HT1080 (cell line): Measurements from ENCODE around the gene ZBTB39. TPM values are rescaled to one million over a fixed set of nuclear protein-coding genes. Genes with fewer than 3 reads are reported as not detected.
"Not testable (repeated sequence)": the region's sequence is repeated elsewhere in the genome, so short reads cannot be mapped to it uniquely, and the experiment has no call there.

Source experiments
- DNase-seq: peaks from one replicate; pipeline ENCODE4 v3.0.0-alpha.2; 2015; ENCODE audit warnings: low read depth
- polyA plus RNA-seq, 2 experiments: library from polyadenylated mRNA; depleted of rRNA; stranded (reverse); fragments of >200 nt; gene quantifications; 2 replicates each; pipeline ENCODE4 v1.2.3, GENCODE V29; 2015
- total RNA-seq: library from RNA; depleted of rRNA; stranded (reverse); fragments of >200 nt; shearing (Covaris generic); gene quantifications from 2 replicates; pipeline ENCODE4 v1.2.3, GENCODE V29; 2014; rRNA removed

Gene ZBTB39
- total RNA-seq: 5.0 and 6.9 TPM in 2 replicates
- polyA plus RNA-seq (2015; cell fraction: cytosol; rRNA removed): 5.0 and 6.0 TPM in 2 replicates
- 8.3 and 9.0 TPM in 2 replicates for polyA plus RNA-seq (2015; cell fraction: nucleus; rRNA removed)

DNA sequence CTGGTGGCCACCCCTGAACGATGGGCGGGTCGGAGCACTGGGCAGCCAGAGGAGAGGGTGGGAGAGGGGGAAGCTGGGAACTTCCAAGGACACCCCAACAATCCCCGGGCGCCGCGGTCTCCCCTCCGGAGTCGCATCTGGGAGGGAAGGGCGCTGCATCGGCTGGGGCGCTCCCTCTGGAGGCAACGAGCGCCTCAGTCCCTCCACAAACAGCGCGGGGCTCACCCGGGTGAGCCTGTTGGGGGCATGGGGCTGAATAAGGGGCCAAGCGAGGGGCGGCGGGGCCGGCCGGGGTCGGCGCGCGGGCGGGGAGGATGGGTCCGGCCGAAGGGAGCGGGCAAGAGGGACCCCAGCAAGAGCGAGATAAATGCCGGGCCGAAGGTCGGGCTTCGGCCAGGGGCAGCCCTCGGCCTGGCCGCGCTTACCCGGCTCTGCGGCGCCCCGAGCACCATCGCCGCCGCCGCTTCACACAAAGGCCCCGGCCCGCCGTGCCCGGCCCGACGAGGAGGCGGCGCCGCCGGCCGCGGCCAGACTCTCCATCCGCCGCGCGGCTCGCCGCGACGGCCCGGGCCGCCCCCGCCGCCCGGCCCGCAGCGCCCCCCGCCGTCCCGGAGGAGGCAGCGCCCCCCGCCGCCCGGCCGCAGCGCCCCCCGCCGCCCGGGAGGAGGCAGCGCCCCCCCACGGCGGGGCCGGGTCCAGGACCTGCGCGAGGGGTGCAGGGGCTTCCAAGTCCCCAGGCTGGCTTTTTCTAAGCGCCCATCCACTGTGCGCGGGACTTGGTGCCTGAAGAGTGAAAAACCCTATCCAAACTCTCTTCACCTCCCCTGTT is at the start of gene ZBTB39:
Gene ZBTB39 (minus strand): TSS at position 567 of the 829 bp plus-strand sequence. CDS start 1,629 bp downstream, outside the sequence.
- DNase-seq: no peak

DNA sequence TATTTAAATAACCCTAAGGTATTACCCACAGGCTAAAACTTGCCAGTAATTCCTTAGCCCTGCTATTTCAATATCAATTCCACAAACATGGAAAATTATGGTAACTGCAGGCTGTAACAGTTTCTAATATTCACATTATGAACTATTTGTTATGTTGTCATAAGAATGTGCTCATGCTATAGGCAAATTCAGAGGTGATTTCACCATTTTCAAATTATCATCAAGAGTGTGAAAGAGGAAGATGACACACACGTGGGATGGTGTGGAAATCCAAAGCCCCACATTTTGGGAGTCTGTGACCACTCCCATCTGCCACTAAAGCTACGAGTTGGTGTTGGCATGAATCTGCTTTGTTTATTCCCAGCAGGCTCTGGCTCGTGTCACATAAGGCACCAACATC is 49.5 kb upstream of the ZBTB39 start:
- no peak for DNase-seq

DNA sequence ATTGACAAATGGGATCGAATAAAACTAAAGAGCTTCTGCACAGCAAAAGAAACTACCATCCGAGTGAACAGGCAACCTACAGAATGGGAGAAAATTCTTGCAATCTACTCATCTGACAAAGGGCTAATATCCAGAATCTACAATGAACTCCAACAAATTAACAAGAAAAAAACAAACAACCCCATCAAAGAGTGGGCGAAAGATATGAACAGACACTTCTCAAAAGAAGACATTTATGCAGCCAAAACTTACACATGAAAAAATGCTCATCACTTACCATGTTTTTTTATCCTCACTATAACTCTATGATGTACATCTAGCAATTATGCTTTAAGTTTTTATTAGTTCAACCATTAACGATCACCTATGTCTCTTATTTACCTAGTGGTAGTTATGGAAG is 47.6 kb upstream of the ZBTB39 start:
- DNase-seq: not testable (repeated sequence)

GRCh38 chr12:57053146-57053545 is 46.8 kb upstream of the ZBTB39 start:
- DNase-seq: not testable (repeated sequence)

DNA sequence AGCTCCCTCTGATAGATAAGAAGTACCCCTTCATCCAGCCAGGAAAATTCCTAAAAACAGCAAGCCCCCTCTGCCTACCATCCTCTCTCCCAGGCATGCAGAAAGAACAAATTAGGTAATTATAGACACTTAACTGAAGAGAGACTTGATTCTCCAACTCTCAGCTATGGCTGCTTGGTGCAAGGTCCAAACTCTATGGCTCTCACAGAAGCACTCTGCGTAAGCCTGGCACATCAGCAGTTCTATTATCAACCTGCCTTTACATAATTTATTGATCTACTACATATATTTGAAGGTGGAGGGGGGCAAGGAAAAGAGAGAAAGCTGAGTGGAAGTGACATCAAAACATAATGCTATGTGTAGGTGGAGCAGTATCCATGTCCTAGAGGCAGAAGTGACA is 44.7 kb upstream of the ZBTB39 start:
- no peak for DNase-seq

DNA sequence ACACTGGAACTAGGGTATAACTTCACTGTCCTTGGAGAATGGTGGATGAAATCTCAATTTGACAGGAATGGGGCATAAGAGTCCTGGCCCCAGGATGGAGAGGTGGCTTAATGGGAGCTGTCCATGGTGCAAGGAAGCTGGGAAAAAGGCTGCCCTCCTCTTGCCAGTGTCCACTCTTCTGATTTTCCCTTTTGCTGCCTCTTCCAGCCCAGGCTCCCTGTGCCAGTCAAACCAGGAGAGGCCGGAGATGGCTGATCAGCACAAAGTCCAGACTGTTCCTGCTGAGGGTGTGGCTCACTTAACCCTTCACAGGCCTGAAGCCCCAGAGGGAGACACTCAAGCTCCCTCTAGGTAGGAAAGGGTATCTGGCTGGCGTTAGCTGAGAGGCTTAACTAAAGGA is 43.5 kb upstream of the ZBTB39 start, which contains the start of gene MYO1A:
Gene MYO1A (minus strand): TSS at position 240 of the 400 bp plus-strand sequence. CDS start 1,806 bp downstream, outside the sequence.
- DNase-seq: no peak

DNA sequence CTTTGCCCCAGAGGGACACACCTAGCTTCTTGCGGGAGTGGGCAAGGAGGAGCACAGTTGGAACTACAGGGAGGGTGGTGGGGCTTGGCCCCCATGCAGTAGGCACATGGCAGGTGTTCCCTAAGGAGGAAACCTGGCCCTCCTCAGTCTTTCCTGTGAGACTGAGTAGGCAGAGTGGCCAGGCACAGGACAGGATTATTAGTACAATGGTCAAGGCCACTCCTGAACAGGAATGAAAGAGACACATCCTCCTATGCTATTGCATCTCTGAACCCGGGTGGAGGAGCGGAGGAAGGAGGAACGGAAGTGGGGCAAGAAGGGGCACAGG is 42.7 kb upstream of the ZBTB39 start:
- DNase-seq: no peak

- no peak for DNase-seq
These were observed 42.2 kb upstream of the ZBTB39 start for GRCh38 chr12:57048423-57049118.

- no peak for DNase-seq
These were observed 41.6 kb upstream of the ZBTB39 start for GRCh38 chr12:57047981-57048380.

DNA sequence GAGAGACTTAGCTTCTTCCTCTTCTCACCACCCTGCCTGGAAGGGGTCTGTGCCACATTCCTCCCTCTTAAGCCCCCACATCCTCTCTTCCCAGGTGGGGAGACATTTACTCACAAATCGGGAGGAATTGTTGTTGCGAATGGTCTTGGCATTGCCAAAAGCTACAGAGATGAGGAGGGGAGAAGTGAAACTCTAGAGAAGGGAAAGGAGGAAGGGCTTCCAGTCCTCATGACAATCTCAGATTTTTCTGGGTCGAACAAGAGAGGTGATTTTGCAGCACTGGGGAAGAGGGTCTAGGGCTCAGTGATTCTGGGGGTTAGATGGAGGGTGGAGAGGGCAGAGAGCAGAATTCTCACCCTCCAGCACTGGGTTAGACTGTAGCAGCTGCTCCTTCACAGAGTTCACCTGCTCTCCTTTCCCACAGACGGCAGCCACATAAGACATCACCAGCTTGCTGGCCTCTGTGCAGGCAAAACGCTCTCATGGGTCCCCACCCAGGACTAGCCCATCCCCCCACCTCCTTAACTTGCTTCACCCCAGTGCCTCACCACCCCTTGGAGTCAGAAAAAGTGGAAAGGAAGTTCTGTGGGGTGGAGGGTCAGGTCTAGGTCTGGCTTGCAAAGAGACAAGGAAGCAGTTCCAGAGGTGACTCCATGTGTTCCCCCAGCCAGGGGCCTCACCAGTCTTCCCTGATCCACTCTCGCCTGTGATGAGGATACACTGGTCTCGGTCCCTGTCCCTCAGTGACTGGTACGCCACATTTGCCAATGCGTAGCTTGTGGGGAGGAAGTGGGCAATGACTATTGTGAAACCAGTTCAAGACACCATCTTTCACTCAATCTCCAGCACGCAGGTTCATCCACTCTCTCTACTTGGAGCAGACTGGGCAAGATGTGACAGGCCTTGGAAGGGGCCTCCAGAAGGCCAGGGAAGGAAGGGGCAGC is 40.9 kb upstream of the ZBTB39 start:
- DNase-seq: no peak

DNA sequence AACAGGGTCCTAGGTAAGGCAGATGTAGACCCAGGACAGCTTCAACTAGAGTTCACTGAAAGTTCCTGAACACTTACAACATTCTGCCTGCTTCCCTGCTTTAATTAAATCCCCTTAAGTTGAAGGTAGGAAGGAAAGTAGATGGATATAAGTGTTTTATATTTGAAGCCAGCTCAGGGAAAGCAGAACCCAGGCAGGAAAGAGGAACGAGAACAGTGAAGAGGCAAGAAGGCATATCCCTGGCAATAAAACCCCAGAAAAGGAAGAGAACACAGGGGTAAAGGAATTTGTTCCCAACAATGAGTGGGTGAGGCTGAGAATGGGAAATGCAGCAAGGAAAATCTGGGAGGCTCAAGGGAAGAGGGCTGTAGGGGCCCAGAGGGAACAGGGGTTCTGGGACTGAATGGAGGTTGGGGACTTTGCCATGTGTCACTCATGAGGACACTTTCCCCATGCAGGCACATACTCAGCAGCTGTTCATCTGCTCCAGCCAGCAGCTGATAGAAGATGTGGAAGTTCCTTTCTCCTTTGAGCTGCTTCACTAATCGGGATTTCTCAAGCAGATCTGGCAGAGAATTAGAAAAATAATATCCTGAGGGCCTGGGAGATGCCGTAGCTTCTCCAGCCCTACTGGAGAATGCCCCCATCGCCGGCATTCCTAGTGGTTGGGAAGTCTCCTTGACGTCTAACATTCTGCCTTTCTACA is 39.9 kb upstream of the ZBTB39 start:
- no peak for DNase-seq

- DNase-seq: no peak
These were observed 38.5 kb upstream of the ZBTB39 start for GRCh38 chr12:57044889-57045288.

GRCh38 chr12:57044468-57044867 is 38.1 kb upstream of the ZBTB39 start:
- DNase-seq: no peak

DNA sequence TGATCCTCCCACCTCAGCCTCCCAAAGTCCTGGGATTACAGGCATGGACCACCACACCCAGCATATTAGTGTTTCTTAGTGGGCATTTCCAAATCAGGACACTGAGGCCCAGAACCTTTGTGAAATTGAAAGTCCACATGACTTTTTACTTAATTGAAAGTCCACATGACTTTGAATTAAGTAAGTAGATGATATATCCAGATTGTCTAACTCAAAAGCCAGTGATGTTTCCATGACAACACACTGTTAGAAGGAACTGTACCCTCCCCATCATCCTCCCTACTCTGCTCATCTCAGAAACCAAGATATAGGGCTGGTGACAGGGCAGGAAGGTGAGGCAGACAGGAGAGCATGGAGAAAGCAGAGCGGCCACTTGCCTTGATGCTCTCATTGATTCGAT is 36.3 kb upstream of the ZBTB39 start:
- no peak for DNase-seq

GRCh38 chr12:57040750-57041149 is 34.4 kb upstream of the ZBTB39 start:
- DNase-seq: no peak

DNA sequence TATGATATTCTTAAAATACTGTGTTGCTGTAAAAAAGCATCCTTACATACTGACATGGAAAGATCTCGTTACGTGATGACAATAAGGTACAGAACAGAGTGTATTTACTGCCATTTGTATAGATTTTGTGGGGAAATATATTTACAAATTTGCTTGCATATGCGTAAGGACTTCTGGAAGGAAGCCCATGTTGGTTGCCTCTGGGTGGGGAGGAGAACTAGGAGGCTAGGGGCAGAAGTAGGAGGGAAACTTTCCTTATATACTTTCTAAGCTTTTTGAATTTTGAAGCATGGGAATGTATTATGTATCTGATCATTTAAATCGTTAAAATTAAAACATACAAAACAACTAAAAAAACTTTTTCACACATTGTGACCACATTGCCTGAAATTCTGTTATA is 33.9 kb upstream of the ZBTB39 start:
- no peak for DNase-seq

GRCh38 chr12:57039016-57039798 is 32.9 kb upstream of the ZBTB39 start:
- no peak for DNase-seq

DNA sequence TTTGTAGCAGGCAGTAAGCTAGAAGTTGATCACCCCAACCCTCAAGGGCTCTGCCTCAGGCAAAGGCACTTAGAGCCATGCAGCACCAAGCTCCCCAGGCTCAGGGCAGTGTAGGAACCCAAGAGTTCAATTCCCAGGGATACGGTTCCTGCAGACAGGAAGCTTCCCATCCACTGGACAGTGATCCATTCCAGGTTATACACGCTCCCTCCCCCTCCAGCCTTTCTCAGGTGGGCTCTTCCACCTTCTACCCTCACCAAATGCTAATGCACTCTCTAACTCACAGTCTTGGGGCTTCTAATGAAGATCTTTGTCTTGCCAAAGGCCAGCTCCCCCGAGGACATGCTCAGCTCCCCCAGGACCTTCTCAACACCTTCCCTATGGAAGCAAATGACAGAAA is 30.9 kb upstream of the ZBTB39 start:
- DNase-seq: no peak

DNA sequence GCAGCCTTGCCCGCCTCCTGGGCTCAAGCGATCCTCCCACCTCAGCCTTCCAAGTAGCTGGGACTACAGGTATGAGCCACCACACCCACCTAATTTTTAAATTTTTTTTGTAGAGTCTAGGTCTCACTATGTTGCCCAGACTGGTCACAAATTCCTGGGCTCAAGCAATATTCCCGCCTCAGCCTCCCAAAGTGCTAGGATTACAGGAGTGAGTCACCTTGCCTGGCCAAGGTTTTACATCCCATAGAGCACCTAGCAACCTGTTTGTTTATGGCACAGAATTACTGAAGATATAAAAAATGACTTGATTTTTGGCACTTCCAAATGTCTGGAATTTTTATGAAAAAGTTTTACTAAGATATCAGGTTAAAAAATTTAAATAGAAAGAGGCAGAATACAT is 27.1 kb upstream of the ZBTB39 start:
- peak; percentile 32 for DNase-seq

- DNase-seq: no peak
These were observed 25.4 kb upstream of the ZBTB39 start for GRCh38 chr12:57031789-57032188.
